Epidermal melanocyte (primary cell): ENCODE results near the gene MBTD1.
"Not testable (repeated sequence)": the region's sequence is repeated elsewhere in the genome, so short reads cannot be mapped to it uniquely, and the experiment has no call there.

Experiments used
- DNase-seq: peaks from one replicate; pipeline ENCODE4 v3.0.0; 2011; ENCODE audit warnings: low spot score; ENCODE audit not compliant: insufficient read length

Gene MBTD1

DNA sequence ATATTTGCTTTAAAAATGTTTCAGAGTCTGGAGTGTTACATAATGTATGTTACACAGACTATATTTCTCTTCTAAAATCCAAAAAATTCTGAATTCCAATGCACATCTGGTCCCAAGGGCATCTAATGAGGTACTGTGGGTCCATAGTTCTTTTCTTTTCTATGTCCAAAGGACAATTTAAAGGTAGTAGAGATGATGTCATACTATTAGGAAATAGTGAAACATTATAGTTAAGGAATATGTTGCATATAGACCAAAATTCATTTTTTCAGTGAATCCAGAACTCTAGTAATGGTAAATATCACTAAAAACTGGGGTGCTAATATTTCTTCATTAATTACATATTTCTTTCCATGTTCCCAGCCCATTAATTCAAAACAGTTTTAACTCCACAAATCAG, 70.7 kb downstream of the MBTD1 start:
- DNase-seq: no peak

DNA sequence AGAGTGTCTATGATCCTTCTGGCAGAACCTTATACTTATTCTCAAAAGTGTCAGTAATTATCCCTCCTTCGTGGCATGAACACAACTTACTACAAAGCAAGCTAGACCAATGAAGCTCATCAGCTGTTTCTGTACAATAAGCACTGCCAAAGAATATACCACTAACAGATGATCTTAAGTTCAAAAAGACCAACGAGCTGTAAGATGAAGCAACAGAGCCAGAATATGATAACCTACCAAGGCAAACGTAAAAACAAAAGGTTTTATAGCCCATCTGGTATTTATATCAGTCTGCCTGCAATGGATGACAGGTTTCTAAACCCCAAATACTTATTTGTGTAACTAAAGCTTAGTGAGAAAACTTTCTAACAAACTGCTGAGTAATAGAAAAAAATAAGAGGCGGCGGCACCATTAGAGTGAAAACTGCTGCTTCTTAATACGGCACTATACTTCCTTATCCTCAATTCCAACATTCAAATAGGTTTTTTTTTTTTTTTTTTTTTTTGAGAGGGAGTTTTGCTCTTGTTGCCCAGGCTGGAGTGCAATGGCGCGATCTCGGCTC, 71.5 kb downstream of the MBTD1 start:
- DNase-seq: no peak

DNA sequence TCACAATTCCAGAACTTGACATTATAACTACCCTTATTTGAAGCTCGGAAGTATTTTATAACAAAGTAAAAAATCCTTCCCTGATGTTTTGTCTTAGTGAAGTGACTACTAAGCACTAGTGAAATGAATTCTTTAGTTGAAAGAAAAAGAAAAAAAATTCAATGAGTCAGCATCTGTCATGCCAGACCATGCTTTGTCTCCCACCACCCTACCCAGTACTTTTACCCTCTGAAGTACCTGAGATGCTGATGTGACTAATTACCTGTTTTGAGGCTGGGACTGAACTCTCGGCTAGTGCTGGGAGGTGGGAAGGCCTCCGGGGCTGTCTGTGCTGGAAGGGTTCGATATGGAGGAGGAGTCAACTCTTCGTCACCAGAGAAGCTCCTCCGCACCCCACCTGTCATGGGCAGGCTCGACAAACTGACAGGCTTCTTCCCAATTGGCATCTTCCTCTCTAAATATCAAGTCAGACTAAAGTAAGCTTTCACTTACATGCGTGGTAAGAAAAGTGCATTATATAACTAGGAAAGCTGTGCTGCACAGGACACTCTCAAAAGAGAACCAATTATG, 74.0 kb downstream of the MBTD1 start:
- no peak for DNase-seq

DNA sequence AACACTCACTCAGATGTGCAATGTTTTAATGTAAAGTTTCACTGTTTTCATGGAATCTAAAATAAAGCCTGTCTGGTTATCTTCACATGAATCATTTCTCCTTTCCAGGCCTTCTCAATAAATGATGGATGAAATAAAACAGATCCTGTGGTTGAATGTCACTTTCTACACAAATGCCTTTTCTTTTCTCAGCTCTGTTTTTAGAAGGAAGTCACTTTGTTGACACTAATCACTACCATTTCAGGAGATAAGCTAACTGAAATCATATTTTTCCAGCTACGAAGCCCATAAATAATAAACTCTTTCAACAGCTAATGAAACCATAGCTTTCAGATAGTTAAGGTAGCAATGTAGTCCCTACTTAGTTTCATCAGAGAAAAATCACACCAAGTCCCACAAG, 75.7 kb downstream of the MBTD1 start:
- DNase-seq: no peak

DNA sequence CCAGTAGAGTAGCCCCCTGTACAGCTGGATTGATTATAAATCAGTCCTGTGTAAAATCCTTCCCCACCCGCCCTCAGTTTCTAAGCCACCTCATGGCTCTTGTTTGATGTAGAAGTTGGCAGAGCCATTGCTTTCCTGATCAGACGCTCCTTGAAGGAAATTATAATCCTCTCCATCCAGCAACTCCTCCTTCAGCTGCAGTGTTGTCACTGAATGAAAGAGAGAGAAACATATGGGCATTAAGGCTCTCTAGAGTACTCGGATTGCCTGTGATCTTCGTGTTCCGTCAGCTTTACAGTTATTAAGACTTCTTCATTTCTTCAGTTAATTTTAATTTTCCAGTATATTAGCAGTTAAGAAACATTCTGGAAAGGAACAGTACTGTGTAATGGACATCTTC, 79.4 kb downstream of the MBTD1 start:
- no peak for DNase-seq

DNA sequence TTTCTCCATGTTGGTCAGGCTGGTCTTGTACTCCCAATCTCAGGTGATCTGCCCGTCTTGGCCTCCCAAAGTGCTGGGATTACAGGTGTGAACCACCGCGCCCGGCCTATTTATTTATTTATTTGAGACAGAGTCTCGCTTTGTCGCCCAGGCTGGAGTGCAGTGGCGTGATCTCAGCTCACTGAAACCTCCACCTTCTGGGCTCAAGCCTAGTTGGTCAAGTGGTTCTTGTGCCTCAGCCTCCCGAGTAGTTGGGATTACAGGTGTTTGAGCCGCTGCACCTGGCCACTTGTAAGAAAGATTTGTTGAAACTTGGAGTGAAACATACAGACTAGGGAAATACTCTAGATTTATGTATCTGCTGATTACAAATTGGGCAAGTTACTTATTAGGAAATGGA, 87.8 kb downstream of the MBTD1 start:
- not testable (repeated sequence) for DNase-seq

DNA sequence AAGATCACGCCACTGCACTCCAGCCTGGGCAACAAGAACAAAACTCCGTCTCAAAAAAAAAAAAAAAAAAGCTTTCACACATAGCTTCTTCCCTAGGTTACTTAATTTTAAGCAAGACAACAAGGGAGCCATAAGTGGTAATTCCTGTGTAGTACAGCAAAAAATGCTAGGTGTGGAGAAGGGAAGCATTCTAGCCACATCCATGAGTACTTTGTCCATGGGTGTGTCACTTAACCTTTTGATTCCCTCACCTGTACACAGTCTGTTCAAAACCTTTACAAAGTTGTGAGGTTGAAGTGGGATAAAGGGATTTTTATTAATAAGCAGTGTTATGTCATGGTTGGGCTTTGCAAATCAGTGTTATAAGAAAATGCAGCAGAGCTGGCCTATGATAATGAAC, 89.1 kb downstream of the MBTD1 start:
- DNase-seq: no peak

DNA sequence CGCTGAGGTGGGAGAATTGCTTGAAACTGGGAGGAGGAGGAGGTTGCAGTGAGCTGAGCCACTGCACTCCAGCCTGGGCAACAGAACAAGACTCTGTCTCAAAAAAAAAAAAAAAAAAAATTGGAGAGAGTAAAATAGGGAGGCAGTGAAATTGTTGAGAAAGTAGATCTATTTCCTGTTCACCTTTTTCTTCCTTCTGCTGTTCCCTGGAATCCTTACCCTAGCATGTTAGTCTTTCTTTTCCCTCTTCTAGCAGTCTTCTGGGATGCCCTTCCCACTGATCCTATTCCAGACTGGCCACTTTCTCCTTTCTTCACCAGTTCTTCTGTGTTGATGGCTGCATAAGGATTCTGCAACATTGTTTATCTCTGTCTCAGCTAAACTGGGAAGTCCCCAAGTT, 90.5 kb downstream of the MBTD1 start:
- no peak for DNase-seq

DNA sequence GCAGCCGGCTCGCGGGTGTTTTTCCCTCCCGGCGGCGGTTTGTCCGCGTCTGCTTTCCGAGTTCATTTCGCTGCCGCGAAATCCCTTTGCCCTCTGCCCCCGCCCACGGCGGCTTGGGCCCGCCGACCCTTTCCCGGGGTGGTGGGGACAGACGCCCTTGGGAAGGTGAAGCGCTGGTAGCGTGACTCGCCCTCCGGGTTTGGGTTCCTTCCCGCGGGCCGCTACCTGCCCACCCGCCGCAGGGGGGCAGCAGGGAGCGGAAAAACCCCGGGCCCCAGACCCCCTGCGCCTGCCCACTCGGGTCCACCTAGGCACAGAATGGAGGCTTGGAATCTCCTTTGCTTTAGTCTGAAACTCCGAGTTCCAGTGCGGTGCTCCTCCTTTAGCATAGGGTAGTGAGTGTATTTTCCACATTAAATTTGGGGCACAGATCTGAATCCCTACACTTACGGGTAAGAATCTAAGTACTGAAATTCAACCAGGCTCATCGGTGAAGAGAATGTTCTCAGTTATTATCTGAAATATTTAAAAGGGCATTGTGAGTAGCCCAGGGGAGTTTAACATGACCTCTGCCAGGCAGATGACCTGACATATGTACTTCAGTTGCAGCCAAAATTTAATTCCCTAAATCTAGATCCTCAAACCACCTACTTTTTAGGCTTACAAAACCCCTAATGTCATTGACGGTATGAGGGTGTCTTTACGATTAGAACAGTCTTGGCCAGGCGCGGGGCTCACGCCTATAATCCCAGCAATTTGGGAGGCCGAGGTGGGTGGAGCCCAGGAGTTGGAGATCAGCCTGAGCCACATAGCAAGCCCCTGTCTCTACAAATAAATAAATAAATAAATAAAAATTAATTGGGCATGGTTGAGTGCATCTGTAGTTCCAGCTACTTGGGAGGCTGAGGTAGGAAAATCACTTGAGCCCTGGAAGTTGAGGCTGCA, 92.6 kb downstream of the MBTD1 start:
- peak; percentile 58 for DNase-seq

DNA sequence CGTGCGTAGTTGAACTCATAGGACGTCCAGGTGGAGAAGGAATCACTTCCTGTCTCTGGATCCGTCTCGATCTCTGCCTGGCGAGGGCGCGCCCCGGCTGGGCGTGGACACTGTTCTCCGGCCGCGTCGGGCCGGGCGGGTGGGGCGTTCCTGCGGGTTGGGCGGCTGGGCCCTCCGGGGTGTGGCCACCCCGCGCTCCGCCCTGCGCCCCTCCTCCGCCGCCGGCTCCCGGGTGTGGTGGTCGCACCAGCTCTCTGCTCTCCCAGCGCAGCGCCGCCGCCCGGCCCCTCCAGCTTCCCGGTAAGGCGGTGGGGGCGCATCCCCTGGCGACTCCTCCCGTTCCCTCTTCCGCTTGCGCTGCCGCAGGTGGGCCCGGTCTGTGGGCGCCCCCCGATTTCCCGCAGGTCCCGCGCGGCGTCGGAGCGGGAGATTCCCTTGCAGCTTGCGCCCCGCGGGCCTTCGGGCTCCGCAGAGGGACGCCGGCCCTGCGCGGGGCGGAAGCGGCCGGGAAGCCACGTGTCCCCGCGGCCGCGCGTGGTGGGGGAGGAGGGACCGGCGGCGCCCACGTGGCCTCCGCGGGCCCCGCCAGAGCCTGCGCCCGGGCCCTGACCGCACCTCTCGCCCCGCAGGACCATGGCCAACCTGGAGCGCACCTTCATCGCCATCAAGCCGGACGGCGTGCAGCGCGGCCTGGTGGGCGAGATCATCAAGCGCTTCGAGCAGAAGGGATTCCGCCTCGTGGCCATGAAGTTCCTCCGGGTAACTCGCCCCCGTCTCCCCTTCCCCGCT, 93.5 kb downstream of the MBTD1 start, which contains the start of gene NME2:
NME2 (plus strand) TSS at position 214 of the 789 bp plus-strand sequence; CDS start at position 634, 420 bp downstream.
- peak; percentile 91 for DNase-seq

DNA sequence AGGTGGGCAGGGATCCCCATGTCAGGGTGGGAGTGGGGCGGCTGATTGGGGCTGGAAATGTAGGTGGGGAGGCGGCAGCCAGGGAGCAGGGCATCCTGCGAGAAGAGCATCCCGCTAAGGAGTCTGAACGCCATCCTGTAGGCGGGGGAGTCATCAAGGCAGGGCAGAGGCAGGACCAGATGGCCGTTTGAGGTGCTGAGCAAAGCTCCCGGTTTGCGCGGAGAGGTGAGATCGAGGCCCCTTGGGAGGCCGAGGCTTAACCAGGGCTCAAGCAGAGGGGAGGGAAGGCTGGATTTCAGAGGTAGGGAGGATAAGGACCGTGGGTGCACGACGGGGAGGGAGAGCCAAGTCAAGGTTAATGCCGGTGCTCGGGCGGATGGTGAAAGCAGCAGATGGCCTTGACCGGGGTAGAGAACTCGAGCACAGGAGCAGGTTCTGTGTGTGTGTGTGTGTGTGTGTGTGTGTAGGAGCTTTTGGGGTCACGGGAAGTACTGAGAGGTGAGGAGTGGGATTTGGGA, 94.1 kb downstream of the MBTD1 start:
- no peak for DNase-seq

DNA sequence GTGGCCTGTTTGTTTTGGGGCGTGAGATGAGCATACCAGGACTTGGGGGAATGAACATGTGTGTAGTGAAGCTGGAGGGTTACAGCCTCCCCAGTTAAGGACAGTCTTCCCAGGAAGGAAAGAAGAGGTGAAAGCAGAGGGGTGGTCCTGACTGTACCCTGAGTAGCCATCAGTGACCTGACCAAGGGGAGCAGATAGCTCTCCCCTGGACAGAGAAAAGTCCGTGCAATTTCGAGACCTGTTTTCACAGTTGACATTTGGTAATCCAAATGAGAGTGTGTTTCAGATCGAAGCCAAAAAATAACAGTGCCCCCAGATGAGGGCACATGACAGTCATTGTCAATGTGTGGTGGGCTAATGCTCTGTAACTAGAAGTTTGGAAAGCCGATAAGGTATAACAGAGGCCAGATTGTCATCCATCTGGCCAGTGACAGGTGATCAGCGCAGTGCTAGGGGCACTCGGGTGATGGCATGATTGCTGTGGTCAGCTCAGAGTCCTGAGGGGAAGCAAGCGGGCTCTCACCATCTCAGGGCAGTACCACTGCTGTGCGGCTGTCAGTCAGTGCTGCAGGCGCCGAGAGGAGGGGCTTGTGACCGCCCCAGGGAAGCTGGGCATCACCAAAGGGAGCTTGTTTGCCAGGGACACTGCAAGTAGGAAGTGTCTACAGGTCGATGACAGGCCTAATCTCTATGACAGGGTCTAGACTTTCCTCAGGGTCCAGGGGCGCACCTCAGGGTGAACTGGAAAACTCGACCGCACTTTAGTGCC, 94.8 kb downstream of the MBTD1 start:
- no peak for DNase-seq

DNA sequence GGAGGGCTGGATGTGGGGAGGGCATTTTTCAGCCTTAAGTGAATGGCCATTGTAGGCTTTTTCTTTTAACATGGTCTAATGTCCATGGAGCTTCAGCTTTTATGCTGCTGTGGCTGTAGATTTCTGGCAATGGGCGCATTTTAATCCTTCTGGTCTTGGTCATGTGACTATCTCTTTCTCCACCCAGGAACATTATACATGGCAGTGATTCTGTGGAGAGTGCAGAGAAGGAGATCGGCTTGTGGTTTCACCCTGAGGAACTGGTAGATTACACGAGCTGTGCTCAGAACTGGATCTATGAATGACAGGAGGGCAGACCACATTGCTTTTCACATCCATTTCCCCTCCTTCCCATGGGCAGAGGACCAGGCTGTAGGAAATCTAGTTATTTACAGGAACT, 98.3 kb downstream of the MBTD1 start:
- DNase-seq: no peak

DNA sequence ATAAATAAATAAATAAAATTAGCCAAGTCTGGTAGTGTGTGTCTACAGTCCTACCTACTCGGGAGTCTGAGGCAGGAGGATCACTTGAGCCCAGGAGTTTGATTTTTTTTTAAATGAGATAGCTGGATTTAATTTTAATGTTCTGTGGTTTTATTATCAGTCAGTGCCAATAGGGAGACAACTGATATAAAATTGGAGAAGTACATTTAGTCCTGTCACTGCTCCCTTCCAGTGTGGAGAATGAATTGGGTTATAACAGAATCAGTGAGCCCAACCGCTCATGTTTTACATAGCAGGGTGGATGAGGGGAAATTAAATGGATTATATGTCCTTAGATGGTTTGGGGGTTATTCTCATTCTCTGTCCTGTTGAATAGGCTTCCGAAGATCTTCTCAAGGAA, 100.2 kb downstream of the MBTD1 start:
- no peak for DNase-seq

DNA sequence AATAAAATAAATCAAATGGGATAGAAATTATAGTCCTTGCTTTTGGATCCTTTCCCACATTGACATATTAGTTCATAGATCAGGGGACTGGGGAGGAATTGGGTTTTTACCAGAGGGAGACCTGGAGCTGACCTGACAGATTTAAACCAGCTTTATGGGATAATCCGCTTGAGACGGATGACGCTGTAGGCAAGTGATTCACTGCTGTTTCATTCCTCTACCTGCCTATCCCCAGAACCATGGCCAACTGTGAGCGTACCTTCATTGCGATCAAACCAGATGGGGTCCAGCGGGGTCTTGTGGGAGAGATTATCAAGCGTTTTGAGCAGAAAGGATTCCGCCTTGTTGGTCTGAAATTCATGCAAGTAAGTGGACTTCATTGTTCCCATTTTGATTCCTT, 104.4 kb downstream of the MBTD1 start:
- no peak for DNase-seq

DNA sequence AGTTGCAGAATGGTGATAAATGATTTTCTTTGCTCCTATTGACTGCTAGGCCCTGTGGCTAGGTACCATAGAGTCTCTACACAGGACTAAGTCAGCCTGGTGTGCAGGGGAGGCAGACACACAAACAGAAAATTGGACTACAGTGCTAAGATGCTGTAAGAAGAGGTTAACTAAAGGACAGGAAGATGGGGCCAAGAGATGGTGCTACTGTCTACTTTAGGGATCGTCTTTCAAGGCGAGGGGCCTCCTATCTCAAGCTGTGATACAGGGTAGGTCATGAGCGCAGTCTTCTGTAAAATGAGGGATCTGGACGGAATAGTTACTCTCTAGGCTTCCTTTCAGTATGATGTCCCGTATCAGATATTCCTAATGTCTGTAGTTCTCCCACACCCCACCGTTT, 105.7 kb downstream of the MBTD1 start:
- DNase-seq: no peak

DNA sequence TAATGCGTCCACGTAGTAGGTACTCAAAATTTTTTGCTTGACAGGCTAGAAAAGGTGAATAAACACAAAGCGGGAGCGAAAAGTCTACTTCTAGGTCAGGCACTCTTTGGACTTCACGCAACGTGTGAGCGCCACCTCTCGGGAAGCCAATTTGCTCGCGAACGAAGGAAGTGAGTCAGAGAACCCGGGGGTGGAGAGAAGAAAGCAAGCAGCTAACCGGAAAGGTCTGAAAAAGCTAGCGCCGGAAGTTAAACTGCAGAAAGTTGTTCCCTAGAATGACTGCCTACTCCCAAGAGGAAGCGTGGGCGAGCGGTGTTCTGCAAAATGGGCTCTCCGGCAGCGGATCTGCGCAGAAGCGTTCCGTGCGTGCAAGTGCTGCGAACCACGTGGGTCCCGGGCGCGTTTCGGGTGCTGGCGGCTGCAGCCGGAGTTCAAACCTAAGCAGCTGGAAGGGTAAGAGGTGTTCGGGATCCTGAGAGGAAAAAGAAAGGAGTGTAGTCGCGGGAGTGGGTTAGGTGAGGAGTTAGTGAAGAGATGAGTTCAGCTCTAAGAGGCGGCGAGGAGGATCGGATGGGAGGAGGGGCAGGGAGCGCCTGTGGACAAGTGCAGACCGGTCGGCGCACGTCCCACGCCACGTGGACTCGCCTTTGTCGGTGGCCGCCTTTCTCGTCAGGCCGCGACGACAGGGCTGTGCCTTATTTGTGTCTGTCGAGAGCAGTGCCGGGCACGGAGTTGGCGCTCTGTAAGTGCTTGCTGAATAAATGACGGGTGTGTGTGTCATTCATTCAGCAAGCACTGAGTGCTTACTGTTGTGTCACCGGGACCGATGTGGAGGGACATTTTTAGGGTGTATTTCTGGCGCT, 106.4 kb downstream of the MBTD1 start, which contains the start of gene NME1:
NME1 (plus strand) TSS at position 350 of the 863 bp plus-strand sequence. CDS start 2,096 bp downstream, outside the sequence.
- DNase-seq: peak; percentile 95

DNA sequence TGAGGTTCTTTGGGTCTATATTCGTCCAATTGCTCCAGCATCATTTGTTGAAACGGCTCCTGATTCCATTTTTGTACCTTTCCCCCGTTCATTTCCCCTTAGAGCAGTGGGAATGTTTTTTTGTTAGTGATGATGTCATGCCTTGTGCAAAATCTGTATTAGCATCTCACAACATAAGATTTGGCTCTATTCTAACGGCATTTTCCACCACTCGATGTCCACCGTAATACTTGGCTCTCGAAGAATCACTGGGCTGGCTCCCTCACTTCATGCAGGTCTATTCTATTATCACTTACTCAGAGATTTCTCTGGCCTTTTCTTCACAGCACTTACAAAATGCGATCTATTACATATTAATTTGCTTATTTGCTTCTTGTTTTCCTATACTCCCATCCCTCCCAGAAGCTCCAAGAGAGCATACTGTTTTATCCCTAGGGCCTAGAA, 107.1 kb downstream of the MBTD1 start:
- no peak for DNase-seq

DNA sequence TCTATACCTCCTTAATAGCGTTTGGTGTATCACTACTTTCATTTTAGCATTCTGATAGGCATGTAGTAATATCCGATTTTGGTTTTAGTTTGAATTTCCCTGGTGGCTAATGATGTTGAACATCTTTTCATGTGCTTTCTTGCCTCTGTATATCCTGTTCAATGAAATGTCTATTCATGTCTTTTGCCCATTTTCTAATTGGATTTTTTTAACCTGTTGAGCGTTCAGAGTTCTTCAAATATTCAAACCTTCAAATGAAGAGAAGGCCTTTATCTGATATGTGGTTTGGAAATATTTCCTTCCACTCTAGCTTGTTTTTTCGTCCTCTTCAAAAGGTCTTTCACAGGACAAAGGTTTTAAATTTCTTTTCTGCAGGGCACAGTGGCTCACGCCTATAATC, 108.9 kb downstream of the MBTD1 start:
- no peak for DNase-seq

DNA sequence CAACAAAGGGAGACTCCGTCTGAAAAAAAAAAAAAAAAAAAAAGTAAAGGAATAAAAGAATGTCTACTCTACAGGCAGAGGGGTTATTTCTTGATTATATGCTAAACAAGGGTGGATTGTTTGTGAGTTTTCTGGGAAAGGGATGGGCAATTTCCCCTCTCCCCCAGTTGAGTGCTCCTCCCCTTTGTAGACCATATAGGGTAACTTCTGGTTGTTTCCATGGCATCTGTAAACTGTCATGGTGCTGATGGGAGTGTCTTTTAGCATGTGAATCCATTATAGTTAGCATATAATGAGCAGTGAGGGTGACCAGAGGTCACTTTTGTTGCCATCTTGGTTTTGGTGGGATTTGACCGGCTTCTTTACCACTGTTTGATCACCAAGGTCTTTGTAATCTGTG, 110.7 kb downstream of the MBTD1 start:
- DNase-seq: no peak
